ENCODE data around the gene PHF14.

DNA sequence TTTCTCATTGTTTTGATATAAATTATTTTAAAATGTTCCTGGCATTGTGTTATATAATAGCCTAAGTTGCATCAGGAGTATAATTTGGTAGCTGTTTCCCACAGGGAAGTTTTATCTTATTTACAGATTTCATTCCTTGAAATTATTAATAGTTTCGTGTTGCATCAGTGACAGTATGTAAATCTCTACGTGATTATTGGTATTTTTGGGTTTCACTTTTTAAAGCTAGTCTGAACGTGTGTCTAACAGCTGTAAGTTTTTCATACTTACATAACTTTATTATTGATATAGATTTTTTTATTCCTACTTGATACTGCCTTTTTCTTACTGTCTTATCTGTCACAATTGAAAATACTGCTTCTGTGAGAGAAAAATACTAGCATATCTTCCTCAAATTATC is 167.9 kb downstream of the PHF14 start:
- TF ChIP-seq, protein P1, sequence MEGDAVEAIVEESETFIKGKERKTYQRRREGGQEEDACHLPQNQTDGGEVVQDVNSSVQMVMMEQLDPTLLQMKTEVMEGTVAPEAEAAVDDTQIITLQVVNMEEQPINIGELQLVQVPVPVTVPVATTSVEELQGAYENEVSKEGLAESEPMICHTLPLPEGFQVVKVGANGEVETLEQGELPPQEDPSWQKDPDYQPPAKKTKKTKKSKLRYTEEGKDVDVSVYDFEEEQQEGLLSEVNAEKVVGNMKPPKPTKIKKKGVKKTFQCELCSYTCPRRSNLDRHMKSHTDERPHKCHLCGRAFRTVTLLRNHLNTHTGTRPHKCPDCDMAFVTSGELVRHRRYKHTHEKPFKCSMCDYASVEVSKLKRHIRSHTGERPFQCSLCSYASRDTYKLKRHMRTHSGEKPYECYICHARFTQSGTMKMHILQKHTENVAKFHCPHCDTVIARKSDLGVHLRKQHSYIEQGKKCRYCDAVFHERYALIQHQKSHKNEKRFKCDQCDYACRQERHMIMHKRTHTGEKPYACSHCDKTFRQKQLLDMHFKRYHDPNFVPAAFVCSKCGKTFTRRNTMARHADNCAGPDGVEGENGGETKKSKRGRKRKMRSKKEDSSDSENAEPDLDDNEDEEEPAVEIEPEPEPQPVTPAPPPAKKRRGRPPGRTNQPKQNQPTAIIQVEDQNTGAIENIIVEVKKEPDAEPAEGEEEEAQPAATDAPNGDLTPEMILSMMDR (IDR thresholded peaks at IDR 0.05), result no peak
- TF ChIP-seq POLR2A (IDR thresholded peaks at IDR 0.05), result no peak

All from esophagus squamous epithelium (tissue), 4 donors.